GM12872 (cell line): ENCODE data around the gene ATP5PB.

Experiments
- CTCF ChIP-seq: IDR thresholded peaks from 3 replicates; pipeline ENCODE4 v1.5.1; 2011; ENCODE audit warnings: low read depth, mild to moderate bottlenecking, low read length, moderate library complexity; ENCODE audit not compliant: insufficient read depth

ATP5PB gene

DNA sequence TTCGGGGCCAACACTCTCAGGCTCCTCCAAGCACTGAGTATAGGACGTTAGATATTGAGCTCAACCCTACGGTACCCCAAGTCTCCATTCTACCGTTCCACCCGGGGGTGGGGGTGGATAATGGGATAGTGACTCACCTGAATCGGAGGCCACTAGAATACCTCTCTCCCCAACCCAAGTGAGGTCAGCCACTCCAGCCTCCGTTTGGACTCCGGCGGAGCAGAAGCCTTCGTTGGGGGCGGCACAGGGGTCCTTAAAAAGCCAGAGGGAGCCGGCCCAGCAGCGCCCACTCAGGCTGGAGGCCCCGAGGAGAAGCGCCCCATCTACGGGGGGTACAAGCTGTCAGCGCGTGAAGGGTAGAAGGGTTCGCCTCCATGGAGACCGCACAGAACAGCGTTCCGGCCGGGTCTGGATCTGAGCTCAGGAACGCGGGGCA, 764 bp upstream of the ATP5PB start:
- TF ChIP-seq CTCF = no peak

- TF ChIP-seq CTCF = no peak
Observed at GRCh38 chr1:111449703-111450017, 396 bp downstream of the ATP5PB start.

- no peak for TF ChIP-seq CTCF
Observed at GRCh38 chr1:111450185-111450584, 921 bp downstream of the ATP5PB start.

- TF ChIP-seq CTCF = no peak
Observed at GRCh38 chr1:111452581-111452980, 3.3 kb downstream of the ATP5PB start.

GRCh38 chr1:111453706-111454105, 4.4 kb downstream of the ATP5PB start:
- no peak for TF ChIP-seq CTCF

- no peak for TF ChIP-seq CTCF
Observed at GRCh38 chr1:111454859-111455641, 5.8 kb downstream of the ATP5PB start.

DNA sequence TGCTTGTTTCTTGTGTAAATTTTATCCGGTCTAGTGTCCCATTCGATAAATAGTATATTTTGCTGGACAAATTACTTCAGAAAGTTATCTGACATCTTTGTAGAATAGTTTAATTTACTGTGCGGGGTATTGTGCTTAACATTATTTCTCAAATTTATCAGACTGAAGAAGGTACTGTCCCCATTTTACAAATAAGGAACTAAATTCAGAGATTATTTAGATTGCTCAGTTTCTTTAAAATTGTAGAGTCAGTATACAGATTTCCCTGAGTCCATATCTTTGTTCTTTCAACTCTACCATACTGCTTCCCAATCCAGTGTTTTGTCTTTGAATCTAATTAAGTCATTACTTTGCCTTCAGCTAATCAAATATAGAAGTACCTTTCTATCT, 6.4 kb downstream of the ATP5PB start:
- no peak for TF ChIP-seq CTCF
